GM23338 (cell line): ENCODE data around the gene CCAR1.

Experiments
- CTCF ChIP-seq, 2 experiments: fragments of 200-600 bp in 1 of 2; sonication (generic) in 1 of 2; conservative IDR thresholded peaks; 2 replicates each; pipeline versions ENCODE4 v1.5.1 to v1.6.1; 2016 to 2017; ENCODE audit warnings: antibody characterized with exemption in 2 of 2, low read depth in 2 of 2, mild to moderate bottlenecking in 2 of 2, moderate library complexity in 1 of 2
- TF ChIP-seq, protein P1 (sequence below): IDR thresholded peaks from one replicate; pipeline ENCODE4 v1.6.1; 2018; ENCODE audit warnings: antibody characterized with exemption; ENCODE audit not compliant: unreplicated experiment

DNA sequence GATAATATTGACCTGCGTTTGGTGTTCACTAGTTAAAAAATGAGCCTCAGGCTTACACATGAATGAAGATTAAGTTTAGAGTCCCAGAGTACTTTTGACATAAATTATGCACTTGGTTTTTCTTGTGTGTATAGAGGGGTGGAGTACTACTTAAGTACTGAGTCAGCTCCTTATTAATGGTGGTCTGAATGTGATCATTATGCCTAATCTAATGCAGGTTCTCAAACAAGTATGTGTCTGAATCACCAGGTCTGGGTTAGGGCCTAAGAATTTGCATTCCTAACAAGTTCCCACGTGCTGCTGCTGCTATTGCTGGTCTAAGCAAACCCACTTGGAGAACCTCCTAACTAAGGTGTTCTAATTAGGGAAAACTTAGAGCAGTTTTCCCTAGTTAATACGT lies 75.6 kb downstream of the CCAR1 start:
- no peak for TF ChIP-seq CTCF (conservative IDR thresholded peaks at IDR 0.05; ENCODE audit: low read depth in 2 of 2)
- TF ChIP-seq, protein P1, sequence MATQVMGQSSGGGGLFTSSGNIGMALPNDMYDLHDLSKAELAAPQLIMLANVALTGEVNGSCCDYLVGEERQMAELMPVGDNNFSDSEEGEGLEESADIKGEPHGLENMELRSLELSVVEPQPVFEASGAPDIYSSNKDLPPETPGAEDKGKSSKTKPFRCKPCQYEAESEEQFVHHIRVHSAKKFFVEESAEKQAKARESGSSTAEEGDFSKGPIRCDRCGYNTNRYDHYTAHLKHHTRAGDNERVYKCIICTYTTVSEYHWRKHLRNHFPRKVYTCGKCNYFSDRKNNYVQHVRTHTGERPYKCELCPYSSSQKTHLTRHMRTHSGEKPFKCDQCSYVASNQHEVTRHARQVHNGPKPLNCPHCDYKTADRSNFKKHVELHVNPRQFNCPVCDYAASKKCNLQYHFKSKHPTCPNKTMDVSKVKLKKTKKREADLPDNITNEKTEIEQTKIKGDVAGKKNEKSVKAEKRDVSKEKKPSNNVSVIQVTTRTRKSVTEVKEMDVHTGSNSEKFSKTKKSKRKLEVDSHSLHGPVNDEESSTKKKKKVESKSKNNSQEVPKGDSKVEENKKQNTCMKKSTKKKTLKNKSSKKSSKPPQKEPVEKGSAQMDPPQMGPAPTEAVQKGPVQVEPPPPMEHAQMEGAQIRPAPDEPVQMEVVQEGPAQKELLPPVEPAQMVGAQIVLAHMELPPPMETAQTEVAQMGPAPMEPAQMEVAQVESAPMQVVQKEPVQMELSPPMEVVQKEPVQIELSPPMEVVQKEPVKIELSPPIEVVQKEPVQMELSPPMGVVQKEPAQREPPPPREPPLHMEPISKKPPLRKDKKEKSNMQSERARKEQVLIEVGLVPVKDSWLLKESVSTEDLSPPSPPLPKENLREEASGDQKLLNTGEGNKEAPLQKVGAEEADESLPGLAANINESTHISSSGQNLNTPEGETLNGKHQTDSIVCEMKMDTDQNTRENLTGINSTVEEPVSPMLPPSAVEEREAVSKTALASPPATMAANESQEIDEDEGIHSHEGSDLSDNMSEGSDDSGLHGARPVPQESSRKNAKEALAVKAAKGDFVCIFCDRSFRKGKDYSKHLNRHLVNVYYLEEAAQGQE, result no peak
